Measurements from ENCODE around the gene CUTC.

DNA sequence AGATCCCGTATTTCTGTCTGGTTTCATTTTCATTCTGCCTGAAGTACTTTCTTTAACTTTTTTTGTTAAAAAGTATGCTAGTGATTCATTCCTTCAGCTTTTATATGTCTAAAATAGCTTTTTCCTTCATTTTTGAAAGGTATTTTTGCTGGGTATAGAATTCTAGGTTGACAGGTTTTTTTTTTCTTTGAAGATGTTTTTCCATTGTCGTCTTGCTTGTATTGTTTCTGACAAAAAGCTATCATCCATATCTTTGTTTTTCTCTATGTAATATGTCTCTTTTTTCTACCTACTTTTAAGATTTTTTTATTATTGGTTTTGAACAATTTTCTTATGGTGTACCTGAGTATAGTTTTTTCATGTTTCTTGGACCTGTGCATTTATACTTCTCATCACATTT, 8.2 kb downstream of the CUTC start:
- no peak for TF ChIP-seq POLR2A (IDR thresholded peaks at IDR 0.05)
- TF ChIP-seq, protein P1, sequence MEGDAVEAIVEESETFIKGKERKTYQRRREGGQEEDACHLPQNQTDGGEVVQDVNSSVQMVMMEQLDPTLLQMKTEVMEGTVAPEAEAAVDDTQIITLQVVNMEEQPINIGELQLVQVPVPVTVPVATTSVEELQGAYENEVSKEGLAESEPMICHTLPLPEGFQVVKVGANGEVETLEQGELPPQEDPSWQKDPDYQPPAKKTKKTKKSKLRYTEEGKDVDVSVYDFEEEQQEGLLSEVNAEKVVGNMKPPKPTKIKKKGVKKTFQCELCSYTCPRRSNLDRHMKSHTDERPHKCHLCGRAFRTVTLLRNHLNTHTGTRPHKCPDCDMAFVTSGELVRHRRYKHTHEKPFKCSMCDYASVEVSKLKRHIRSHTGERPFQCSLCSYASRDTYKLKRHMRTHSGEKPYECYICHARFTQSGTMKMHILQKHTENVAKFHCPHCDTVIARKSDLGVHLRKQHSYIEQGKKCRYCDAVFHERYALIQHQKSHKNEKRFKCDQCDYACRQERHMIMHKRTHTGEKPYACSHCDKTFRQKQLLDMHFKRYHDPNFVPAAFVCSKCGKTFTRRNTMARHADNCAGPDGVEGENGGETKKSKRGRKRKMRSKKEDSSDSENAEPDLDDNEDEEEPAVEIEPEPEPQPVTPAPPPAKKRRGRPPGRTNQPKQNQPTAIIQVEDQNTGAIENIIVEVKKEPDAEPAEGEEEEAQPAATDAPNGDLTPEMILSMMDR (IDR thresholded peaks at IDR 0.05) = no peak
